H1 (cell line): ENCODE results near the gene PIK3CA. TPM values are rescaled to one million over a fixed set of nuclear protein-coding genes. Genes with fewer than 3 reads are reported as not detected.

Experiments used
- CTCF ChIA-PET: fragments of 300-600 bp; sonication (Branson Sonifier 250); formaldehyde crosslinking; loops from one replicate; lab custom pipeline; 2021; ENCODE audit not compliant: partially characterized antibody; lab: Charles Lee
- POLR2A ChIA-PET: fragments of 300-600 bp; sonication (Branson Sonifier 250); formaldehyde crosslinking; loops from one replicate; lab custom pipeline; 2021; ENCODE audit warnings: inconsistent platforms; ENCODE audit not compliant: partially characterized antibody; lab: Charles Lee
- DNase-seq, 2 experiments: peaks; one replicate each; pipeline versions ENCODE4 v3.0.0 to v3.0.0-alpha.2; 2010 to 2022; ENCODE audit warnings: low spot score in 2 of 2, low read depth in 1 of 2, mixed read lengths in 1 of 2
- FAIRE-seq: peaks from 2 replicates; lab custom pipeline; 2011; peaks lifted over from hg19 to GRCh38; lab: Jason Lieb, UNC
- H2AFZ ChIP-seq: 2 replicates; pipeline ENCODE4 v1.8.1; 2012; ENCODE audit warnings: low read length, inconsistent platforms
- H2AK5ac ChIP-seq: 2 replicates; pipeline ENCODE4 v1.6.1; 2013; ENCODE audit warnings: low read depth, low read length
- H2BK120ac ChIP-seq: replicated peaks from 2 replicates; pipeline ENCODE3; 2013; ENCODE audit warnings: low read depth, low read length, inconsistent platforms
- H2BK12ac ChIP-seq: 2 replicates; pipeline ENCODE4 v1.6.1; 2013; ENCODE audit warnings: low read depth, low read length
- H2BK15ac ChIP-seq: 2 replicates; pipeline ENCODE4 v1.6.1; 2013; ENCODE audit warnings: low read length
- H2BK20ac ChIP-seq: 2 replicates; pipeline ENCODE4 v1.6.1; 2013; ENCODE audit warnings: low read length
- H2BK5ac ChIP-seq: 2 replicates; pipeline ENCODE4 v1.6.1; 2013; ENCODE audit warnings: low read depth, low read length
- H3K14ac ChIP-seq: 2 replicates; pipeline ENCODE4 v1.6.1; 2013; ENCODE audit warnings: inconsistent platforms; ENCODE audit not compliant: insufficient read length
- H3K18ac ChIP-seq: 2 replicates; pipeline ENCODE4 v1.6.1; 2013; ENCODE audit warnings: low read length; ENCODE audit errors: extremely low read depth
- H3K23ac ChIP-seq: 2 replicates; pipeline ENCODE4 v1.6.1; 2013; ENCODE audit warnings: inconsistent platforms; ENCODE audit not compliant: insufficient read length
- H3K23me2 ChIP-seq: 2 replicates; pipeline ENCODE4 v1.6.1; 2013; ENCODE audit warnings: low read depth, low read length
- H3K27ac ChIP-seq: 2 replicates; pipeline ENCODE4 v1.6.1; 2011; ENCODE audit warnings: low read depth, low read length, inconsistent platforms
- H3K27me3 ChIP-seq, 4 experiments: replicated peaks in 1 of 4; 1 replicate in 1 of 4; 2 replicates in 3 of 4; pipeline versions ENCODE4 v1.6.1 to v1.8.1; 2011 to 2013; ENCODE audit warnings: low read length in 3 of 4, mild to moderate bottlenecking in 3 of 4, inconsistent platforms in 2 of 4, mixed read lengths in 2 of 4, moderate library complexity in 1 of 4; ENCODE audit not compliant: control insufficient read depth in 3 of 4, insufficient read depth in 3 of 4; ENCODE audit errors: extremely low read depth in 1 of 4
- H3K36me3 ChIP-seq, 4 experiments: 2 replicates each; pipeline versions ENCODE4 v1.6.1 to v1.8.1; 2011 to 2013; ENCODE audit warnings: mild to moderate bottlenecking in 4 of 4, low read length in 3 of 4, moderate library complexity in 2 of 4, control low read depth in 1 of 4, inconsistent platforms in 1 of 4; ENCODE audit not compliant: insufficient read depth in 4 of 4, control insufficient read depth in 2 of 4
- H3K4ac ChIP-seq: replicated peaks from 2 replicates; pipeline ENCODE3; 2013; ENCODE audit warnings: low read length, low read depth, mixed read lengths, inconsistent platforms; ENCODE audit not compliant: insufficient read length
- H3K4me1 ChIP-seq, 4 experiments: replicated peaks in 1 of 4; 1 replicate in 1 of 4; 2 replicates in 3 of 4; pipeline versions ENCODE4 v1.6.1 to v1.8.1; 2011 to 2013; ENCODE audit warnings: low read length in 3 of 4, inconsistent platforms in 2 of 4, mixed read lengths in 1 of 4; ENCODE audit not compliant: insufficient read depth in 4 of 4, control insufficient read depth in 3 of 4
- H3K4me2 ChIP-seq, 2 experiments: 2 replicates each; pipeline versions ENCODE4 v1.6.1 to v1.8.1; 2011 to 2013; ENCODE audit warnings: low read depth in 2 of 2, low read length in 2 of 2, control low read depth in 1 of 2, inconsistent platforms in 1 of 2, mild to moderate bottlenecking in 1 of 2; ENCODE audit not compliant: insufficient read depth in 1 of 2
- H3K4me3 ChIP-seq, 4 experiments: fragments of 200-600, 300-600 bp in 1 of 4; sonication (generic), shearing (Covaris generic), sonication (Bioruptor Twin) in 1 of 4; 2 replicates each; pipeline versions ENCODE4 v1.5.1 to v1.8.1; 2011 to 2016; ENCODE audit warnings: low read length in 4 of 4, low read depth in 3 of 4, control low read depth in 2 of 4, inconsistent platforms in 2 of 4, mild to moderate bottlenecking in 2 of 4, mixed read lengths in 1 of 4, moderate library complexity in 1 of 4; ENCODE audit not compliant: insufficient read depth in 2 of 4; ENCODE audit errors: extremely low read depth in 1 of 4
- H3K56ac ChIP-seq: replicated peaks from 2 replicates; pipeline ENCODE3; 2013; ENCODE audit warnings: low read depth, mild to moderate bottlenecking, mixed read lengths, low read length, inconsistent platforms; ENCODE audit not compliant: insufficient read length
- H3K79me1 ChIP-seq: 2 replicates; pipeline ENCODE4 v1.6.1; 2013; ENCODE audit warnings: low read depth, low read length, control low read depth
- H3K79me2 ChIP-seq, 2 experiments: 2 replicates each; pipeline versions ENCODE4 v1.6.1 to v1.8.1; 2012 to 2013; ENCODE audit warnings: low read length in 2 of 2, mild to moderate bottlenecking in 2 of 2, inconsistent platforms in 1 of 2; ENCODE audit not compliant: insufficient read depth in 2 of 2, control insufficient read depth in 1 of 2
- H3K9ac ChIP-seq, 4 experiments: replicated peaks in 1 of 4; 1 replicate in 1 of 4; 2 replicates in 3 of 4; pipeline versions ENCODE4 v1.6.1 to v1.8.1; 2011 to 2013; ENCODE audit warnings: low read depth in 3 of 4, low read length in 3 of 4, control low read depth in 2 of 4, mild to moderate bottlenecking in 2 of 4, moderate library complexity in 2 of 4, inconsistent platforms in 1 of 4; ENCODE audit errors: extremely low read depth in 1 of 4
- H3K9me3 ChIP-seq, 2 experiments: 2 replicates each; pipeline versions ENCODE4 v1.6.1 to v1.8.1; 2012 to 2013; ENCODE audit warnings: mild to moderate bottlenecking in 2 of 2, moderate library complexity in 2 of 2, control low read depth in 1 of 2, inconsistent platforms in 1 of 2, low read depth in 1 of 2, low read length in 1 of 2, mixed read lengths in 1 of 2; ENCODE audit not compliant: insufficient read depth in 2 of 2
- H4K20me1 ChIP-seq, 2 experiments: replicated peaks in 1 of 2; 2 replicates each; pipeline versions ENCODE3 to v1.8.1; 2011 to 2013; ENCODE audit warnings: inconsistent platforms in 2 of 2, low read length in 2 of 2, mild to moderate bottlenecking in 1 of 2; ENCODE audit not compliant: insufficient read depth in 2 of 2, control insufficient read depth in 1 of 2
- H4K5ac ChIP-seq: 2 replicates; pipeline ENCODE4 v1.6.1; 2013; ENCODE audit warnings: low read length, low read depth, mixed read lengths, inconsistent platforms; ENCODE audit not compliant: insufficient read length
- H4K8ac ChIP-seq: 2 replicates; pipeline ENCODE4 v1.8.0; 2013; ENCODE audit warnings: mild to moderate bottlenecking, moderate library complexity, low read length, inconsistent platforms; ENCODE audit not compliant: insufficient read depth; ENCODE audit errors: extremely low read depth
- H4K91ac ChIP-seq: replicated peaks from 2 replicates; pipeline ENCODE3; 2013; ENCODE audit warnings: low read length, mixed read lengths, inconsistent platforms; ENCODE audit not compliant: insufficient read length
- CREB1 ChIP-seq: IDR thresholded peaks from 2 replicates; pipeline ENCODE4 v1.6.1; 2012; ENCODE audit warnings: inconsistent platforms
- EZH2 ChIP-seq: fragments of 200-600 bp; sonication (generic); IDR thresholded peaks from 2 replicates; pipeline ENCODE4 v1.7.1; 2012; ENCODE audit warnings: low read depth, mild to moderate bottlenecking, moderate library complexity, low read length, inconsistent platforms; ENCODE audit not compliant: severe bottlenecking
- SAP30 ChIP-seq: fragments of 300-600 bp; sonication (generic); IDR thresholded peaks from 2 replicates; pipeline ENCODE4 v1.7.1; 2012; ENCODE audit warnings: low read length, moderate library complexity, mild to moderate bottlenecking, inconsistent platforms; ENCODE audit not compliant: insufficient read depth, insufficient replicate concordance
- TAF1 ChIP-seq: IDR thresholded peaks from 2 replicates; pipeline ENCODE4 v1.6.1; 2011; ENCODE audit warnings: mild to moderate bottlenecking, low read depth, low read length
- WGBS, 2 experiments: shearing (Covaris generic) in 1 of 2; methylation state at CpG; one replicate each; pipeline versions ENCODE4 v1.1.6 to v1.1.7; 2013 to 2015; ENCODE audit warnings: low lambda C conversion rate in 2 of 2, mixed read lengths in 2 of 2, inconsistent platforms in 1 of 2, low coverage in 1 of 2, missing lambda C conversion rate in 1 of 2; ENCODE audit not compliant: insufficient replicate concordance in 2 of 2, insufficient coverage in 1 of 2, insufficient read length in 1 of 2; ENCODE audit errors: extremely low coverage in 1 of 2, missing lambda C conversion rate in 1 of 2; 5-methylcytosine and 5-hydroxymethylcytosine counted together
- polyA plus RNA-seq, 7 experiments: library from polyadenylated mRNA; depleted of rRNA in 3 of 7; stranded (reverse) in 5 of 7; unstranded in 2 of 7; fragments of >200 nt in 5 of 7; fragments of 200-250 nt in 2 of 7; gene quantifications; 1 replicate in 5 of 7; 2 replicates in 1 of 7; 4 replicates in 1 of 7; pipeline versions ENCODE4 v1.2.1 to v1.2.3, GENCODE V29; 2011 to 2013; ENCODE audit warnings: missing spikeins in 2 of 7, mixed read lengths in 2 of 7
- total RNA-seq: library from RNA; stranded (reverse); fragmentation: NEBNext Ultra II Directional; extraction: Animal tissue kit (Norgen Biotek cat#: 25700); gene quantifications from 2 replicates; pipeline ENCODE4 v1.2.1, GENCODE V29; 2021
- TF ChIP-seq, protein P1 (sequence below): IDR thresholded peaks from 2 replicates; pipeline ENCODE4 v1.6.1; 2011; ENCODE audit warnings: low read depth, mild to moderate bottlenecking, low read length; ENCODE audit not compliant: insufficient read depth
- TF ChIP-seq, protein P2 (sequence below): IDR thresholded peaks from 2 replicates; pipeline ENCODE4 v1.6.1; 2011; ENCODE audit warnings: low read length, improper control_type of control experiment

PIK3CA gene
- total and polyA plus RNA-seq, 2 of the 8 experiments (the other 6 are each of a cell fraction or from before 2014, with no cell fraction given): 1.6 to 11.3 TPM

DNA sequence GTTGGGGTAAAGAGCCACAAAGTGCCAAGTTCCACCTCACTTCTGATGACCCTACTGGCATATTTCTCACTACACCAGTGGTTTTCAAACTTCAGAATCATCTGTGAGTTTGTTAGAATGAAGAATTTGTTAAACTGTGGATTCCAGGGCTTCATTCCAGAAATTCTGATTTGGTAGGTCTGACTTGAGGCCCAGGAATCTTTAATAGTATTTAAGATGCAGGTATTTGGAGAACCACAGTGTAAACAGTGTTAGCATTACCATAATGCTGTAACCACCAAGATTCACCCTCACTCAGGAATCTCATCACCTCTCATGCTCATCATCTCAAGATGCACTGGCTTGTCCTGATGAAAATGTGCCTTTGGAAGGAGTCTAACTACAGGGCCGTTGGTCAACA is 96.7 kb downstream of the PIK3CA start:
- Histone ChIP-seq H2AK5ac (no peak overlapping the region), H2BK5ac (no peak overlapping the region), H3K4me2 (no peak overlapping the region), H4K20me1 (no peaks in the 10 kb centered on the region), H2BK20ac (no peak overlapping the region), H4K8ac (no peak overlapping the region), H3K9me3 (no peaks in the 10 kb centered on the region), H4K5ac (no peak overlapping the region), H3K14ac (no peak overlapping the region), H3K36me3 (peaks cover 0 to under 1% (median 0%) of the 10 kb centered on the region in 4 experiments; a peak in 1 of 8 replicates), H3K4me3 (no peak overlapping the region), H2BK120ac (no peak overlapping the region), H3K4ac (no peak overlapping the region), H2AFZ (no peak overlapping the region), H3K18ac (no peak overlapping the region), H3K9ac (no peak overlapping the region), H3K23me2 (no peaks in the 10 kb centered on the region), H3K56ac (no peak overlapping the region), H3K27ac (no peak overlapping the region), H3K4me1 (peaks cover 0 to 2% (median 0%) of the 10 kb centered on the region in 4 experiments; a peak in 1 of 7 replicates), H3K27me3 (no peaks in the 10 kb centered on the region), H2BK15ac (no peak overlapping the region), H3K79me1 (no peaks in the 10 kb centered on the region), H4K91ac (no peak overlapping the region), H3K23ac (no peak overlapping the region), H3K79me2 (no peaks in the 10 kb centered on the region), H2BK12ac (no peak overlapping the region)
- no peak for TF ChIP-seq TAF1
- TF ChIP-seq, protein P1, sequence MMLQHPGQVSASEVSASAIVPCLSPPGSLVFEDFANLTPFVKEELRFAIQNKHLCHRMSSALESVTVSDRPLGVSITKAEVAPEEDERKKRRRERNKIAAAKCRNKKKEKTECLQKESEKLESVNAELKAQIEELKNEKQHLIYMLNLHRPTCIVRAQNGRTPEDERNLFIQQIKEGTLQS: no peak
- no peak for TF ChIP-seq CREB1
- TF ChIP-seq, protein P2, sequence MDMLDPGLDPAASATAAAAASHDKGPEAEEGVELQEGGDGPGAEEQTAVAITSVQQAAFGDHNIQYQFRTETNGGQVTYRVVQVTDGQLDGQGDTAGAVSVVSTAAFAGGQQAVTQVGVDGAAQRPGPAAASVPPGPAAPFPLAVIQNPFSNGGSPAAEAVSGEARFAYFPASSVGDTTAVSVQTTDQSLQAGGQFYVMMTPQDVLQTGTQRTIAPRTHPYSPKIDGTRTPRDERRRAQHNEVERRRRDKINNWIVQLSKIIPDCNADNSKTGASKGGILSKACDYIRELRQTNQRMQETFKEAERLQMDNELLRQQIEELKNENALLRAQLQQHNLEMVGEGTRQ: no peak
- TF ChIP-seq EZH2: no peak
- TF ChIP-seq SAP30: no peak
- DNase-seq: no peak
- ChIA-PET CTCF (interaction anchor here (0.9 kb wide), 1 partner anchor 70 kb away, joined by 3 read pairs; no protein-coding TSS in a partner anchor), POLR2A (interaction anchor here (1.4 to 1.5 kb wide), 2 partner anchors 9 to 18 kb away, joined by 4 read pairs; no protein-coding TSS in a partner anchor)
- FAIRE-seq: no peak
- 81% methylated on average over 1 of the region's 1 CpG; no CpG with 5 or more reads in 1 of the 2 experiments for WGBS, 2 experiments
